Keratinocyte (primary cell): ENCODE data around the gene ACTA2. TPM values are rescaled to one million over a fixed set of nuclear protein-coding genes. Genes with fewer than 3 reads are reported as not detected.

Experiments
- DNase-seq: peaks from one replicate; pipeline ENCODE4 v3.0.0-alpha.2; 2011; ENCODE audit warnings: low read depth, missing footprints, low spot score
- FAIRE-seq: peaks from 2 replicates; lab custom pipeline; 2011; peaks lifted over from hg19 to GRCh38; lab: Jason Lieb, UNC
- H2AFZ ChIP-seq: 2 replicates; pipeline ENCODE4 v1.6.0; 2012; ENCODE audit warnings: low read length, control low read depth, inconsistent platforms; ENCODE audit not compliant: control insufficient read depth
- H3K27ac ChIP-seq: 2 replicates; pipeline ENCODE4 v1.5.1; 2011; ENCODE audit warnings: low read length; ENCODE audit not compliant: control insufficient read depth, insufficient read depth
- H3K27me3 ChIP-seq: 3 replicates; pipeline ENCODE4 v1.6.0; 2011; ENCODE audit warnings: low read length; ENCODE audit not compliant: control insufficient read depth, insufficient read depth; ENCODE audit errors: extremely low read depth
- H3K36me3 ChIP-seq, 2 experiments: 2 replicates in 1 of 2; 3 replicates in 1 of 2; pipeline ENCODE4 v1.5.1; 2011; ENCODE audit warnings: low read length in 2 of 2, mild to moderate bottlenecking in 1 of 2; ENCODE audit not compliant: control insufficient read depth in 2 of 2, insufficient read depth in 2 of 2; ENCODE audit errors: extremely low read depth in 1 of 2
- H3K4me1 ChIP-seq: 3 replicates; pipeline ENCODE4 v1.5.1; 2011; ENCODE audit warnings: low read length; ENCODE audit not compliant: control insufficient read depth, insufficient read depth; ENCODE audit errors: extremely low read depth
- H3K4me2 ChIP-seq: 3 replicates; pipeline ENCODE4 v1.6.0; 2011; ENCODE audit warnings: low read depth, low read length; ENCODE audit not compliant: control insufficient read depth, insufficient read depth; ENCODE audit errors: extremely low read depth
- H3K4me3 ChIP-seq, 3 experiments: fragments of 200-600 bp in 1 of 3; sonication (generic) in 1 of 3; 2 replicates in 2 of 3; 3 replicates in 1 of 3; pipeline ENCODE4 v1.5.1; 2011 to 2016; ENCODE audit warnings: low read length in 3 of 3, mild to moderate bottlenecking in 3 of 3, control low read depth in 2 of 3, inconsistent platforms in 1 of 3, low read depth in 1 of 3, mixed read lengths in 1 of 3, mixed run types in 1 of 3, moderate library complexity in 1 of 3; ENCODE audit not compliant: control insufficient read depth in 2 of 3, insufficient read depth in 2 of 3; ENCODE audit errors: extremely low read depth in 1 of 3
- H3K79me2 ChIP-seq: 2 replicates; pipeline ENCODE4 v1.6.0; 2012; ENCODE audit warnings: low read length; ENCODE audit not compliant: control insufficient read depth, insufficient read depth
- H3K9ac ChIP-seq: 3 replicates; pipeline ENCODE4 v1.6.0; 2011; ENCODE audit warnings: low read length; ENCODE audit not compliant: control insufficient read depth, insufficient read depth; ENCODE audit errors: extremely low read depth
- H3K9me1 ChIP-seq: 3 replicates; pipeline ENCODE4 v1.6.0; 2011; ENCODE audit warnings: low read length; ENCODE audit not compliant: control insufficient read depth, insufficient read depth; ENCODE audit errors: extremely low read depth
- H3K9me3 ChIP-seq: 2 replicates; pipeline ENCODE4 v1.5.1; 2012; ENCODE audit warnings: low read depth, low read length; ENCODE audit not compliant: control insufficient read depth
- H4K20me1 ChIP-seq: 3 replicates; pipeline ENCODE4 v1.6.0; 2011; ENCODE audit warnings: low read length; ENCODE audit not compliant: control insufficient read depth, insufficient read depth; ENCODE audit errors: extremely low read depth
- CTCF ChIP-seq, 3 experiments: IDR thresholded peaks in 1 of 3; conservative IDR thresholded peaks in 1 of 3; optimal IDR thresholded peaks in 1 of 3; 2 replicates in 2 of 3; 3 replicates in 1 of 3; pipeline versions ENCODE3 to v1.5.1; 2011; ENCODE audit warnings: low read length in 3 of 3, mild to moderate bottlenecking in 3 of 3, moderate library complexity in 2 of 3, control low read depth in 1 of 3, inconsistent platforms in 1 of 3; ENCODE audit not compliant: insufficient read depth in 2 of 3; ENCODE audit errors: extremely low read depth in 1 of 3
- EZH2 ChIP-seq: IDR thresholded peaks from one replicate; pipeline ENCODE4 v1.6.1; 2012; ENCODE audit warnings: inconsistent platforms, mild to moderate bottlenecking, low read length, moderate library complexity
- dilution Hi-C: fragments of 300-500 bp; cut with MboI; formaldehyde crosslinking; loops from one replicate; pipeline ENCODE4 v1.7.0; 2020; ENCODE audit warnings: low sequenced_read_pairs; ENCODE audit not compliant: extremely low pct_ligation_motif_present
- polyA plus RNA-seq, 5 experiments: library from polyadenylated mRNA; depleted of rRNA in 3 of 5; stranded (reverse) in 3 of 5; stranded (forward) in 1 of 5; unstranded in 1 of 5; fragments of >200 nt; gene quantifications; 1 replicate in 1 of 5; 2 replicates in 3 of 5; 3 replicates in 1 of 5; pipeline versions ENCODE4 v1.2.1 to v1.2.3, GENCODE V29; 2011 to 2012; ENCODE audit warnings: missing spikeins in 2 of 5, low read depth in 1 of 5, low replicate concordance in 1 of 5

Gene ACTA2
- polyA plus RNA-seq, 1 donor (not counting 4 experiments of a cell fraction or from before 2014, with no cell fraction given): 3.7 TPM

GRCh38 chr10:88986549-88987242, 34.1 kb upstream of the ACTA2 start:
- Histone ChIP-seq H3K9me1 (no peaks in the 10 kb centered on the region), H3K36me3 (no peaks in the 10 kb centered on the region), H3K9ac (no peak overlapping the region), H3K4me3 (no peak overlapping the region), H3K27me3 (no peaks in the 10 kb centered on the region), H3K4me1 (peaks cover 12% of the 10 kb centered on the region), H4K20me1 (no peaks in the 10 kb centered on the region), H3K27ac (no peak overlapping the region), H3K4me2 (no peak overlapping the region), H3K79me2 (peaks cover 4% of the 10 kb centered on the region), H2AFZ (no peak overlapping the region), H3K9me3 (no peaks in the 10 kb centered on the region)
- dilution Hi-C loops: no loop called here
- TF ChIP-seq CTCF (optimal IDR thresholded peaks at IDR 0.05 in 1 of 3, IDR thresholded peaks at IDR 0.05 in 1 of 3, conservative IDR thresholded peaks at IDR 0.05 in 1 of 3; ENCODE audit: extremely low read depth in 1 of 3, insufficient read depth in 2 of 3, low read length in 3 of 3) (peak in 2 of 3 experiments; percentile 43 to 53), EZH2 (no peak)
- DNase-seq (no peak), FAIRE-seq (no peak)

- dilution Hi-C loops: no loop called here
- H3K4me3 ChIP-seq: no peak overlapping the region
- FAIRE-seq (no peak), DNase-seq (no peak)
- no peak overlapping the region for H2AFZ ChIP-seq
- no peaks in the 10 kb centered on the region for H3K9me3 ChIP-seq
- TF ChIP-seq CTCF (optimal IDR thresholded peaks at IDR 0.05 in 1 of 3, IDR thresholded peaks at IDR 0.05 in 1 of 3, conservative IDR thresholded peaks at IDR 0.05 in 1 of 3; ENCODE audit: extremely low read depth in 1 of 3, insufficient read depth in 2 of 3, low read length in 3 of 3) (no peak), EZH2 (no peak)
- no peaks in the 10 kb centered on the region for H3K79me2 ChIP-seq
- H3K4me1 ChIP-seq: peaks cover 3% of the 10 kb centered on the region
- H3K4me2 ChIP-seq: no peak overlapping the region
- H3K9me1 ChIP-seq: no peaks in the 10 kb centered on the region
- no peaks in the 10 kb centered on the region for H4K20me1 ChIP-seq
- H3K27ac ChIP-seq: no peak overlapping the region
- no peaks in the 10 kb centered on the region for H3K27me3 ChIP-seq
- H3K36me3 ChIP-seq: no peaks in the 10 kb centered on the region
- no peak overlapping the region for H3K9ac ChIP-seq
Observed at GRCh38 chr10:88984525-88984924, 32.0 kb upstream of the ACTA2 start.
